Measurements from ENCODE around the gene GPHN.

The GPHN gene

GRCh38 chr14:67225523-67225922, 717.6 kb downstream of the GPHN start:
- no peak for DNase-seq (ENCODE audit: low read depth in 2 of 2)

GRCh38 chr14:67228325-67228984, 720.5 kb downstream of the GPHN start:
- DNase-seq (ENCODE audit: low read depth in 2 of 2) = no peak

Data from stimulated activated CD8-positive, alpha-beta memory T cell treated with anti-CD3 and anti-CD28 coated beads, Interleukin-7, amount 100 ng/mL, for 1 hour (primary cell).